SK-N-SH (cell line): Measurements from ENCODE around the gene MEX3A. TPM values are rescaled to one million over a fixed set of nuclear protein-coding genes. Genes with fewer than 3 reads are reported as not detected.
"Not testable (repeated sequence)": the region's sequence is repeated elsewhere in the genome, so short reads cannot be mapped to it uniquely, and the experiment has no call there.

Experiments
- CTCF ChIA-PET: fragments of 300-600, 350-600 bp; formaldehyde crosslinking; extraction: SDS; loops from one replicate; lab custom pipeline; 2021; lab: Yijun Ruan, JAX
- POLR2A ChIA-PET: fragments of 350-600 bp; sonication (Branson Sonifier 250); formaldehyde crosslinking; extraction: SDS; loops from one replicate; lab custom pipeline; 2020; ENCODE audit warnings: antibody characterized with exemption, inconsistent platforms; lab: Yijun Ruan, JAX
- DNase-seq: peaks from one replicate; pipeline ENCODE4 v3.0.0; 2012
- H2AFZ ChIP-seq: fragments of 200-600 bp; sonication (generic); 2 replicates; pipeline ENCODE4 v1.8.1; 2016; ENCODE audit warnings: antibody characterized with exemption, mild to moderate bottlenecking, low read depth
- H3F3A ChIP-seq: fragments of 200-600 bp; sonication (generic); replicated peaks from 2 replicates; pipeline ENCODE3; 2016; ENCODE audit warnings: antibody characterized with exemption, mild to moderate bottlenecking; ENCODE audit not compliant: insufficient read depth
- H3K27ac ChIP-seq, 2 experiments: fragments of 200-500 bp in 1 of 2; fragments of 200-600 bp in 1 of 2; sonication (Bioruptor generic) in 1 of 2; sonication (generic), shearing (Covaris generic) in 1 of 2; 2 replicates each; pipeline versions ENCODE4 v1.5.1 to v1.6.1; 2014 to 2016; ENCODE audit warnings: low read depth in 2 of 2, inconsistent platforms in 1 of 2, low read length in 1 of 2, mild to moderate bottlenecking in 1 of 2, mixed read lengths in 1 of 2
- H3K27me3 ChIP-seq: fragments of 200-600 bp; sonication (generic), shearing (Covaris generic); 2 replicates; pipeline ENCODE4 v1.6.1; 2016; ENCODE audit warnings: mixed run types; ENCODE audit not compliant: insufficient read depth
- H3K36me3 ChIP-seq, 2 experiments: fragments of 200-500 bp in 1 of 2; fragments of 200-600 bp in 1 of 2; sonication (Bioruptor generic) in 1 of 2; sonication (generic) in 1 of 2; replicated peaks in 1 of 2; 2 replicates each; pipeline versions ENCODE3 to v1.5.1; 2014 to 2016; ENCODE audit warnings: low read length in 1 of 2, mild to moderate bottlenecking in 1 of 2; ENCODE audit not compliant: insufficient read depth in 2 of 2, control insufficient read depth in 1 of 2
- H3K4me1 ChIP-seq, 2 experiments: fragments of 200-500 bp in 1 of 2; fragments of 200-600 bp in 1 of 2; sonication (Bioruptor generic) in 1 of 2; sonication (generic), shearing (Covaris generic) in 1 of 2; 2 replicates each; pipeline versions ENCODE4 v1.5.1 to v1.6.1; 2014 to 2016; ENCODE audit warnings: low read depth in 1 of 2, low read length in 1 of 2, mixed run types in 1 of 2; ENCODE audit not compliant: insufficient read depth in 2 of 2, control insufficient read depth in 1 of 2
- H3K4me2 ChIP-seq: fragments of 200-600 bp; sonication (generic), shearing (Covaris generic); 2 replicates; pipeline ENCODE4 v1.6.1; 2017; ENCODE audit warnings: mixed run types
- H3K4me3 ChIP-seq, 2 experiments: fragments of 200-500 bp in 1 of 2; fragments of 200-600 bp in 1 of 2; sonication (Bioruptor generic) in 1 of 2; sonication (generic), shearing (Covaris generic) in 1 of 2; 2 replicates each; pipeline versions ENCODE4 v1.5.1 to v1.8.1; 2014 to 2016; ENCODE audit warnings: low read depth in 2 of 2, inconsistent platforms in 1 of 2, low read length in 1 of 2, mild to moderate bottlenecking in 1 of 2, mixed read lengths in 1 of 2, moderate library complexity in 1 of 2
- H3K79me2 ChIP-seq: fragments of 200-600 bp; sonication (generic); 2 replicates; pipeline ENCODE4 v1.8.1; 2017; ENCODE audit warnings: mild to moderate bottlenecking; ENCODE audit not compliant: insufficient read depth
- H3K9ac ChIP-seq: fragments of 200-600 bp; sonication (generic); 2 replicates; pipeline ENCODE4 v1.6.1; 2017; ENCODE audit warnings: mixed run types
- H3K9me2 ChIP-seq: fragments of 200-600 bp; sonication (generic); 2 replicates; pipeline ENCODE4 v1.6.1; 2017; ENCODE audit warnings: mixed run types
- H3K9me3 ChIP-seq: fragments of 200-600 bp; sonication (generic); 2 replicates; pipeline ENCODE4 v1.6.1; 2017; ENCODE audit warnings: mixed run types, mild to moderate bottlenecking, moderate library complexity
- H4K20me1 ChIP-seq: fragments of 200-600 bp; sonication (generic); 2 replicates; pipeline ENCODE4 v1.6.1; 2017; ENCODE audit warnings: mild to moderate bottlenecking, mixed run types; ENCODE audit not compliant: insufficient read depth
- CTCF ChIP-seq: fragments of 200-600 bp; sonication (generic); IDR thresholded peaks from 2 replicates; pipeline ENCODE4 v1.6.1; 2017; ENCODE audit warnings: antibody characterized with exemption, mild to moderate bottlenecking, moderate library complexity
- FOXM1 ChIP-seq: IDR thresholded peaks from 2 replicates; pipeline ENCODE4 v1.4.0; 2012; ENCODE audit warnings: low read depth, mild to moderate bottlenecking
- MAX ChIP-seq: IDR thresholded peaks from 2 replicates; pipeline ENCODE4 v1.4.0; 2012; ENCODE audit warnings: low read depth
- NRF1 ChIP-seq: IDR thresholded peaks from 2 replicates; pipeline ENCODE4 v1.6.1; 2012; ENCODE audit warnings: low read depth, mild to moderate bottlenecking, low read length
- PBX3 ChIP-seq: IDR thresholded peaks from 2 replicates; pipeline ENCODE4; 2012
- SIN3A ChIP-seq: IDR thresholded peaks from 2 replicates; pipeline ENCODE4 v1.6.1; 2012; ENCODE audit warnings: low read depth, mild to moderate bottlenecking, low read length, moderate library complexity, borderline replicate concordance
- SMC3 ChIP-seq: IDR thresholded peaks from 2 replicates; pipeline ENCODE4 v1.6.1; 2012; ENCODE audit warnings: low read depth, low read length, improper control_type of control experiment
- YY1 ChIP-seq: IDR thresholded peaks from 2 replicates; pipeline ENCODE4 v1.4.0; 2012; ENCODE audit warnings: low read depth, mild to moderate bottlenecking
- WGBS: methylation state at CpG from one replicate; pipeline ENCODE4 v1.1.6; 2017; ENCODE audit warnings: low lambda C conversion rate; 5-methylcytosine and 5-hydroxymethylcytosine counted together
- polyA plus RNA-seq, 3 experiments: library from polyadenylated mRNA; depleted of rRNA; stranded (reverse); fragments of >200 nt; gene quantifications; 2 replicates each; pipeline ENCODE4 v1.2.3, GENCODE V29; 2012

MEX3A gene
- polyA plus RNA-seq, 1 of the 3 experiments (the other 2 are of a cell fraction), result 16.2 TPM

- TF ChIP-seq SIN3A, result no peak; the same call in 1 of the 2 replicates
- peak; percentile 65 for TF ChIP-seq CTCF
- no peak for TF ChIP-seq NRF1
- peak; percentile 75; the same call in 1 of the 2 replicates for TF ChIP-seq MAX
- TF ChIP-seq PBX3, result peak; percentile 45; the same call in 1 of the 2 replicates
- TF ChIP-seq SMC3, result no peak
- TF ChIP-seq FOXM1, result peak; percentile 44; the same call in 1 of the 2 replicates
- TF ChIP-seq YY1, result 0 out of 2 replicates have a peak, but pooled peaks have one; percentile 23
These were observed 43.9 kb upstream of the MEX3A start (continued) for GRCh38 chr1:156126043-156126629.

GRCh38 chr1:156125544-156125943 lies 43.3 kb upstream of the MEX3A start:
- ChIA-PET CTCF (interaction anchor here (1.0 to 40.5 kb wide), 8 partner anchors 10 to 260 kb away, joined by 3 to 1559 read pairs (median 7); partner anchors contain the start of gene MEX3A), POLR2A (interaction anchor here (0.9 kb wide), 1 partner anchor 24 kb away, joined by 3 read pairs; no protein-coding TSS in a partner anchor)
- peaks cover 80% of the 10 kb centered on the region for H4K20me1 ChIP-seq
- H3K27me3 ChIP-seq, DNase-seq, H3K9me3 ChIP-seq, H2AFZ ChIP-seq, H3K9me2 ChIP-seq: not testable (repeated sequence)
- H3K79me2 ChIP-seq, result peaks cover 93% of the 10 kb centered on the region
- 78% methylated on average over 10 of the region's 10 CpGs for WGBS
- H3K27ac ChIP-seq, result peak overlapping the region; percentile 97 to 100
- H3K4me2 ChIP-seq, result peak overlapping the region; percentile 95
- peak overlapping the region; percentile 97 for H3K9ac ChIP-seq
- peaks cover 2 to 19% of the 10 kb centered on the region in 2 experiments for H3K36me3 ChIP-seq
- H3F3A ChIP-seq, result peaks cover 92% of the 10 kb centered on the region
- H3K4me1 ChIP-seq, result peaks cover 85 to 88% of the 10 kb centered on the region in 2 experiments
- H3K4me3 ChIP-seq, result peak overlapping the region in 1 of 2 experiments; percentile 59; a peak in 1 of 4 replicates
